Activated T-cell treated with anti-CD3 and anti-CD28 coated beads for 4 hours (primary cell): ENCODE measurements around the gene DHX32.

Experiments
- DNase-seq: peaks from one replicate; pipeline ENCODE4 v3.0.0-alpha.2; 2020

Gene DHX32

DNA sequence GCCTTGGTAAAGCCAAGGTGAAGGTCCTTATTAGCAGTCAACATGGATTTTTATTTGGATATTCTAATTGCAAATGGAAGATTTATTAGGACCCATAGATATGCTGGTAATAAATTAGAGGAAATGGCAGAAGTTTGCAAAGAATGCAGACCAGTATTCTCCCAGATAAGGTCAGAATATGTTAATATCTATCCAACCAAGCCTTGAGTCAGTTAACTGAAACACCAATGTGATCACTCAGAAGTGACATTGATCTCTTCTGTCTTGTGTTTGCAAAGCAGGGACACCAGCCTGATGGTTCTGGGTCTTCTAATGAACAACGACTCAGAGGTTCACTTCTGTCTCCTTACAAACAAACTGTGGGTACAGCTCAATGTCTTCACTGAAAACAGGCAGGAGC lies 79.5 kb downstream of the DHX32 start:
- no peak for DNase-seq

DNA sequence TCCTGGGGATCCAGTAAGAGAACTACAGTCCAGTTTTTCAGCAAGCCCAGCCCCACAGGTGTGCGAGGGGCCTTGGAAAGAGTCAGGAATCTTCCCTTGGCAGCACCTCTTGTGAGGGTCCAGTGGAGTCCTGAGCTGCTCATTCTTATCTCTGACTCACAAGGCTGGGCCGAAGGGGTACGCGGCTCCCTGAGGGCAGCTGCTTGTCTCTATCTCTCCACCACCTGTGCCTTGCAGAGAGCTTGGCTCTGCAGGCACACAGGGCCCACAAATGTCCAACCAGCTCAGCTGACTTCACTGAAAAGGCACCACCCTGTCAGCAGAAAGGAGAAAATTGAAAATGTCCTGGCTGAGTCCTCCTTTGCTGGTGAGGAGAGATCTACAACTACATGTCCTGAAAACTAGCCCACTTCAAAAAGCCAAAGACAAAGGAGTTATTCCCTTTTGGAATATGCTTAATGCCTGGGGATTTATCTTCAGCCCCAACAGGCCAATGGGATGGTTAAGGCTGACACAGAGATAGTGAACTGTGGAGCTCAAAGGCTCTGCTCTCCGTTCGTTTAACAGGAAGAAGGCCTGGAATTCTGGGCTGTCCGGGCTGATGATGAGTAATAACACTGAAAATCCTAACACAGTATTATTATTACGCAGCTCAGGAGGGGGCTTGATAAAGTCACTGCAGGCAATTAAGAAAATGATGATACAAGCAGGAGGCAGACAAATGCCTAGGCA lies 81.5 kb downstream of the DHX32 start:
- no peak for DNase-seq

DNA sequence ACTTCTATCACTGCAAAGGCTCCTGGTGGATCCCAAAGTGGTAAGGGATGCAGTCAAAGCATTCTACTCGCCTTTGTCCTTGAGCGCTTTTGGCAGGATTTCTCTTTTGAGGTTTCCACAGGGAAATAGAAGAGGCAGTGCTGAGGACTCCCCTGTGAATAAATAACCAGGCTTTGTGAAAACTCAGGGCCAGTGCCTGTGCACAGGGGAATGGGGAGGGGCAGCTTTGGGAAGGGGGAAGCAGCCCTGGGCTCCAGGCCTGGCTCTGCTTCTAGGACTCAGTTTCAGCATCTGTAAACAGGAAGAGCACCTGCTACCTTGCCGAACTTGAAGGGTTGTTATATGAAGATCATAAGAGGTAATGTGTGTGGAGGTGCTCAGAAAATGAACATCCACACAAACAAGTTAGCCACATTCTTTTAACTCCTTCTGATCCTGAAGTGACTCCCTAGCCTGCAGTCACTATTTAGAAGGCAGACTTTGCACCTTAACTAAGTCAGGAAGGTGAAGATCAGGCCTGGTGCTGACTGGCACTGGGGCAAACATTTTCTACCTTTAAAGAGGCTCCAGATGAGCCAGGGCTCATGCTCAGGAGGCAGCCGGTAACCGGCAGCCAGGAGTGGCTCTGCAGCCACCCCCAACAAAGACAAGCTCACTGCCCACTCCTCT lies 83.0 kb downstream of the DHX32 start:
- no peak for DNase-seq

DNA sequence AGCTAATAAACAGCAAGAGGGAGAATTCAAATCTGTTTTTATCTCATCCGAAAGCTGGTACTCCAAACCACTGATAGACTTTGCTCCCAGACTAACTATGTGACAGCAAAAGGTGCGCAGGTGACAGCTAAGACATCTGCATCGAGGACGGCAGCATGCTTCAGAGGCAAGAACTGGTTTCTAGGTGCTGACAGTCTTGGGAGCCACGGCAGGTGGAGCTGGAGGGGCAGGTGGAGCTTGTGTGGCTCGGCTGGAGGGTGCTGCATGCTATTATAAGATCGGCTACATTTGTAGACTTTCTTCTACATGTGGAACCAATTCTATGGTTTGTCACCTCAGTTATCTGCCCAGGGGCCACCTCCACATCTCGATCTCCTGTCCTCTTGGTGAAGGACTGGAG lies 83.7 kb downstream of the DHX32 start:
- no peak for DNase-seq

DNA sequence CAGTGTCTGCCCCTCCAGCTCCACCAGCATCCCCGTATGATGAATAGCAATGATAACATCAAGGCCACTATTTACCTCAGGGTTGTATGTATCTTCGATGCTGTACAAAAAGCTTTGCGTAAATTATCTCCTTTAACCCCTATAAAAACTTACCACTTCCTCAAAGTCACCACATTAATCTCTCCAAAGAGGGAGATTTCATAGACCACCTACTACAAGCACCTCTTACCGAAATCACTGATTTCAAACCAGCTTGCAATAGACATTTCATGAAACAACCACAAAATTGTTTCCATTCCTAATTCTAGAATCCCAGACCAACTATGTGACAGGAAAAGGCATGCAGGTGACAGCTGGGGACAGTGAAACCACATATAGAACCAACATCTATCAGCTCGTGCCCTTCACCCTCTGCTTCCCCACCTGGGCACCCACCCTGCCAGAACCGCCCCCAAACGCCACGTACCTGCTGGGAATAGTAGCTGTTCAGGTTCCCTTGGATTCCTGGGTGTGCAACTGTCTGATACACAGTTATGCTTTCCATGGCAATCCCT lies 85.4 kb downstream of the DHX32 start:
- no peak for DNase-seq

DNA sequence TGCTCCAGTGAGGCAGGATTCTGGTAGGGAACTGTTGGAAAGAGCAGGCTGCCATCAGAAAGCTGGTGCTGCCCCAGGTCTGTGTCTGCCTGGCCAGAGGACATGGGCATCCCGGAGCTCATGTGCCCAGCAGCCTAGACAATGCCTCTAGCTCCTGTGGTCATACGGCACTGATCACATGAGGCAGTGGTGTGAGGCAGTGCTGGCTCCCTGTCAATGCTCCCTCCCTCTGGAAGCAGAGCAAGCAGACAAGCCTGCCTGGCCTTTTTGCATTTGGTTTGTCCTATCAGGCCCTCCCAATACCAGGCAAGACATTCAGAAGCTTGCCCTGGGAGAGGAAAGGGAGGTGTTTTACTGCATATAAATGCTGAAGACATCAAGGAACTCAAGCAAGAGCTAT lies 86.0 kb downstream of the DHX32 start:
- no peak for DNase-seq

DNA sequence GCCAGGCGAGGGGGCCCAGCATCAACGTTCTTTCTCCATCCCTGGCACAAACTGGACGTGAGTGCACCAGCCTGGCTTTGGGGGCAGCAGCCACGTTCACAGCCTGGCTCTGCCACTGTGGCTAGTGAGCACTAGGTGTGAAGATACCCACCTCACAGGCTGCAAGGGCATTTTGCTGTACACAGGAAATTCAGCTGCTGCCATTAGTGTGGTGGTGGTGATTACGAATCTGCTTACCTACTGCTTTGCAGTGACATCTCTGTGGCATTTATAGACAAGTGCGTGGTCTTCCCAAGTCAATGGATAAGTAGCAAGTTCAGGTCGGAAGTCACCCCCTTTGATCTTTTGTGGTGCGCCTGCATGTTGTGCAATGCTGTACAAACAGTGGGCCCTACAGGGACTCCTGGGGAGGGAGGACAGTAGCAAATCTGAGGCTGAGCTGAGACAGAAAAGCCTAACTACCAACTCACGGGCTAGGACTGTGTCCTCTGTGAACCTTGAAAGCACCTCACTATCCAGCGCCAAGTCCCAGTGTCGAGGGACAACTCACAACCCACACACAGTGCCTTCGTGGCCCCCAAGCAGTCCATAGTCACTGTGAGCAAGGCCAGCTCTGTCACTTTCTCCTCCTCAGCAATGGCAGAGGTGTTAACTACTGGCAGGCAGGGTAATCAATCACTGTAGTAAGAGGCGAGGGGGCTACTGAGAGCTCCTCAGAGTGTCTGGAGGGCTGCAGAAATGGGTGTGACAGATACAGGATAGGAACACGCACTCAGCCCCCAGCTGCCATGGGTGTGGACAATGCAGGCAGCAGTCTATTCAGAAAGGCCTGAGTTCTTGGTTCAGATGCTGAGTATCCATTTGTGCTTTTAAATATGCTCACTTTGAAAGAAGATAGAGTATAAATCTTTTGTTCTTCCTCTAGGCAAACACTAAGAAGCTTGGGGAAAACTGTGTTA lies 88.5 kb downstream of the DHX32 start:
- no peak for DNase-seq

DNA sequence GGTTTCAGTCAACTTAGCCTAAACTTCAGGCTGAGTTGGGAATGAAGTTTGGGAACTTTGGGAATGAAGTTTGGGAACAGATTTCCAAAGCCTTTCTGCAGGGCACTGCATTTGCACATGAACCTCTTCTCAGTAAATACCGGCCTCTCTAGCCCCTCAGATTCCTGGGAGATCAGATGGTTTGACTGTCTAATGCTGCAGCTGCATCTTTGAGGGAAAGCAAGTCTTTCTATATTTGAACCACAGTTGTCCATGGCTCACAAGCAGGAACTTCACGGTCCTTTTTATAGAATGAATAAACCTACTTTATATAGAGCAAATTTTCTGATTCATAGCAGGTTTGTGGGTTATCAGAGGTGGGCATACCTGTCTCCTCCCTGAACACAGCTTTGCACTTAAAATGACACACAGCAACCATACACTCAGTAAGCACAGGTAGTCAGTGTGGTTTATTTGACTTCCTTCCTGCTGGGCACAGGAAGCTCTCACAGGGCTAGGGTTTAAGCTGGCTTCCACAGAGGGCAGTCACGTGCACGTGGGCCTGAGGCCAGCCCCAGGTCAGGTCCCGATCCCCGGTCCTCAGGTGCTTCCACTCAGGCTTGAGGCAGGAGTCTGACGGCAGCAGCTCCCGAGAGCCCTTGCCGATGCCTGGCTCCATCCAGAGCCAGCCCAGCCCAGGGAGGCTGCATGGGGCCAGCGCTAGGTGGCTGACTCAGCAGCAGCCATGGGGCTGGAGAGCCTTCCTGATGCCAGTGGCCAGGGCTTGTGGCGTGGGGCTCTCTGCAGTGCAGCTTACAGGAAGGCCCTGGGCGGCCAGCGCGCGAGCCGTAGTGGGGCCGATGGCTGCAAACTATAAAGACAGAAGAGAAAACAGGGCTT lies 92.7 kb downstream of the DHX32 start:
- no peak for DNase-seq
